Thyroid gland (tissue), 4 donors: ENCODE data around the gene OCA2. TPM values are rescaled to one million over a fixed set of nuclear protein-coding genes. Genes with fewer than 3 reads are reported as not detected.
A peak's percentile ranks its signal among the peaks of the same experiment; 100 is the strongest.

Source experiments
- DNase-seq, 2 donors: peaks; one replicate each; pipeline ENCODE4 v3.0.0-alpha.2; 2019
- H3K27ac ChIP-seq, 3 donors: fragments of 200-600 bp; sonication (generic); 1 replicate in 2 of 3; 2 replicates in 1 of 3; pipeline ENCODE4 v1.5.1; 2016 to 2019; ENCODE audit warnings: mild to moderate bottlenecking in 1 of 3, moderate library complexity in 1 of 3
- H3K27me3 ChIP-seq: fragments of 200-600 bp; sonication (generic); one replicate; pipeline ENCODE4 v1.5.1; 2019
- H3K36me3 ChIP-seq, 2 donors: fragments of 200-600 bp; sonication (generic); one replicate each; pipeline ENCODE4 v1.5.1; 2016 to 2019
- H3K4me1 ChIP-seq, 2 donors: fragments of 200-600 bp; sonication (generic); one replicate each; pipeline ENCODE4 v1.5.1; 2017 to 2019
- H3K4me3 ChIP-seq, 3 donors: fragments of 200-600 bp; sonication (generic); replicated peaks in 1 of 3; 1 replicate in 2 of 3; 2 replicates in 1 of 3; pipeline ENCODE4 v1.5.1; 2016; ENCODE audit warnings: mild to moderate bottlenecking in 1 of 3
- H3K9me3 ChIP-seq: fragments of 200-600 bp; sonication (generic); one replicate; pipeline ENCODE4 v1.5.1; 2017
- POLR2A ChIP-seq, 2 donors: fragments of 450-650 bp; IDR thresholded peaks; one replicate each; pipeline ENCODE4 v1.6.1; 2017; ENCODE audit warnings: antibody characterized with exemption in 2 of 2, mild to moderate bottlenecking in 2 of 2, moderate library complexity in 1 of 2
- WGBS, 2 donors: methylation state at CpG; one replicate each; pipeline ENCODE4 v1.1.5; 2017; 5-methylcytosine and 5-hydroxymethylcytosine counted together
- intact Hi-C: fragments of 100-400 bp; cut with DNase I; formaldehyde crosslinking; loops from one replicate; pipeline ENCODE4 v1.15.1; 2023
- total RNA-seq, 4 donors: library from RNA; depleted of rRNA; stranded (reverse); fragments of >200 nt; gene quantifications; one replicate each; pipeline ENCODE4 v1.2.3, GENCODE V29; 2016
- TF ChIP-seq, protein P1 (sequence below), 6 experiments: fragments of 200-600 bp in 3 of 6; fragments of 450-650 bp in 3 of 6; sonication (generic) in 3 of 6; IDR thresholded peaks; one replicate each; pipeline ENCODE4 v1.5.1; 2016 to 2019; ENCODE audit warnings: antibody characterized with exemption in 6 of 6, mild to moderate bottlenecking in 2 of 6, inconsistent platforms in 1 of 6, moderate library complexity in 1 of 6

Gene OCA2
- total RNA-seq, 4 donors from 2014 or later, result 5.5 to 20.5 (median 13.8) TPM

DNA sequence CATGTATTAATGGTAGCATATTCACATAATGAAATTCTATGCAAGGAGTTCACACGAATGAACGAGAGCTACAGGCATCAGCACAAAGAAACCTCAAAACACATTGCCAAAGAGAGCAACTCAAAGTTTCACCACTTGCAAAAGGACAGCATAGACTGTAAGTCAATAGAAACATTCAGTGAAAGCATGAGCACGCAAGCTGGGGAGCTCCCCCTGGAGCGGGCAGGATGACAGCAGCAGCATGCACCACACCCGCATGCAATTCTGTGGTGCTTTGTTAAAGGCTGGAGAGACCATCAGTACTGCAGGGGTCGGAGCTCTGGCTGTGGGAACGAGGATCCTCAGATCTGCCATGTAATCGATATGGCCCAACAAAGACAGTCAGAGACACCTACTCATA is 18.7 kb downstream of the OCA2 start:
- 85 to 87% methylated on average over 8 of the region's 8 CpGs for WGBS, 2 donors
- no peak for DNase-seq
- H3K36me3 ChIP-seq, result no peaks in the 10 kb centered on the region
- intact Hi-C loops, result loop anchor here (2.0 kb wide), 1 partner anchor 40 kb away; no protein-coding TSS in a partner anchor
- TF ChIP-seq POLR2A (IDR thresholded peaks at IDR 0.05), result no peak
- TF ChIP-seq, protein P1, sequence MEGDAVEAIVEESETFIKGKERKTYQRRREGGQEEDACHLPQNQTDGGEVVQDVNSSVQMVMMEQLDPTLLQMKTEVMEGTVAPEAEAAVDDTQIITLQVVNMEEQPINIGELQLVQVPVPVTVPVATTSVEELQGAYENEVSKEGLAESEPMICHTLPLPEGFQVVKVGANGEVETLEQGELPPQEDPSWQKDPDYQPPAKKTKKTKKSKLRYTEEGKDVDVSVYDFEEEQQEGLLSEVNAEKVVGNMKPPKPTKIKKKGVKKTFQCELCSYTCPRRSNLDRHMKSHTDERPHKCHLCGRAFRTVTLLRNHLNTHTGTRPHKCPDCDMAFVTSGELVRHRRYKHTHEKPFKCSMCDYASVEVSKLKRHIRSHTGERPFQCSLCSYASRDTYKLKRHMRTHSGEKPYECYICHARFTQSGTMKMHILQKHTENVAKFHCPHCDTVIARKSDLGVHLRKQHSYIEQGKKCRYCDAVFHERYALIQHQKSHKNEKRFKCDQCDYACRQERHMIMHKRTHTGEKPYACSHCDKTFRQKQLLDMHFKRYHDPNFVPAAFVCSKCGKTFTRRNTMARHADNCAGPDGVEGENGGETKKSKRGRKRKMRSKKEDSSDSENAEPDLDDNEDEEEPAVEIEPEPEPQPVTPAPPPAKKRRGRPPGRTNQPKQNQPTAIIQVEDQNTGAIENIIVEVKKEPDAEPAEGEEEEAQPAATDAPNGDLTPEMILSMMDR (IDR thresholded peaks at IDR 0.05), result no peak
- no peaks in the 10 kb centered on the region for H3K27me3 ChIP-seq
- H3K27ac ChIP-seq, result no peak overlapping the region
- no peaks in the 10 kb centered on the region for H3K9me3 ChIP-seq
- H3K4me1 ChIP-seq, result no peaks in the 10 kb centered on the region
- H3K4me3 ChIP-seq, result no peak overlapping the region

DNA sequence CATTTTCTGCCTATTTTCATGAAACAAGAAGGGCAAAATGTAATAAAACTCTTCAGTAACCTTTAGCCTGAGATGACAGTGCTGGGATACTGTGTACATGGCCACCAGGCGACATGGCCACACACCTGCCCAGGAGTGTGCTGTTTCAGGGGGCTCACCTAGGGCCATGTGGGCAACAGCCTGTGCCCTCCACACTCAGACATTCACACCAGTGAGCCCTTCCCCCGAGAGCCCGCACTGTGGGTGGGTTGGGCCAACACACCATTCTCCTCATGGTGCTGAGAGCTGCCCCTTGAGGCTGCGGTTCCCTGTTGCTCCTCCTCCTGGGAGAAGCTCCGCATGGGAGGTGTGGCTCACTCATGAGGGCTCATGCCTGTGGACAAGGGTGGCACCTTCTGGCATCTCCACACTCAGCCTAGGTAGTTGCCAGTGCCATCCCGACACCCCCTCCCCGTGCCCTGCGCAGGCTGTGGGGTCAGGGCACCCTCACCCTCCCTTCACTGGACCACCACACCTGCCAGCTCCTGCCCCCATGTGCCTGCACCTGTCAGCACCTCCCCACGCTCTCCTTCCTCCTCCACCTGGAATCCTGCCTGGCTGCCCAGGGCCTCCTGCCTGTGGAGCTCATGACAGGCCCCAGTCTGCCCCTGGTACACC is 19.7 kb downstream of the OCA2 start:
- Histone ChIP-seq H3K9me3 (no peaks in the 10 kb centered on the region), H3K27ac (no peak overlapping the region), H3K36me3 (no peaks in the 10 kb centered on the region), H3K4me1 (no peaks in the 10 kb centered on the region), H3K27me3 (no peaks in the 10 kb centered on the region), H3K4me3 (no peak overlapping the region)
- WGBS, 2 donors, result 89 to 90% methylated on average over 7 to 8 of the region's 9 CpGs
- intact Hi-C loops, result no loop called here
- no peak for DNase-seq
- no peak for TF ChIP-seq POLR2A (IDR thresholded peaks at IDR 0.05)
- TF ChIP-seq, protein P1 (IDR thresholded peaks at IDR 0.05), result no peak

DNA sequence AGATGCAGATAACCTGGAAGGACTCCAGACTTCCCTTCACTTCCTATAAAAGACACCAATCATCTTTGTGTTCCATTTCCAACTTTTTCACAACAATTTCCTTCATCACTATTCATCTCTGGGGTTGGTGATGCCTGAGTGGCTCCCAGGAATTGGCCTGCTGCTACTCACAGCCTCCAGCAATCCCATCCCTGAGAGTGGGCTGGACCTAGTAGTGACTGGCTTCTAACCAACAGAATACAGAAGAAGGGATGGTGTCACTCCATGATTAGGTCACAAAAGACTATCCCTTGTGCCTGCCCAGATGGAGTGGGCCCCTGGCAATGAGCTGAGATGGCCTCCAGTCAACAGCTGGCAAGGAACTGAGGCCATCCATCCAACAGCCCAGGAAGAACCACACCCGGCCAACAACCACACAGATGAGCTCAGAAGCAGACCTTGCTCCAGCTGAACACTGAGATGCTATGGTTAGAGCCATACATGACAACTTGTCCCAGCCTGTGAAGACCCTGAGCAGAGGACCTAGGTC is 20.9 kb downstream of the OCA2 start:
- intact Hi-C loops, result no loop called here
- H3K27me3 ChIP-seq, result no peaks in the 10 kb centered on the region
- H3K36me3 ChIP-seq, result no peaks in the 10 kb centered on the region
- TF ChIP-seq POLR2A (IDR thresholded peaks at IDR 0.05), result no peak
- TF ChIP-seq, protein P1 (IDR thresholded peaks at IDR 0.05), result no peak
- WGBS, 2 donors, result 71 to 80% methylated on average over 1 of the region's 1 CpG
- no peaks in the 10 kb centered on the region for H3K9me3 ChIP-seq
- H3K27ac ChIP-seq, result no peak overlapping the region
- DNase-seq, result peak in 1 of 2 donors; percentile 14
- no peaks in the 10 kb centered on the region for H3K4me1 ChIP-seq
- H3K4me3 ChIP-seq, result no peak overlapping the region

DNA sequence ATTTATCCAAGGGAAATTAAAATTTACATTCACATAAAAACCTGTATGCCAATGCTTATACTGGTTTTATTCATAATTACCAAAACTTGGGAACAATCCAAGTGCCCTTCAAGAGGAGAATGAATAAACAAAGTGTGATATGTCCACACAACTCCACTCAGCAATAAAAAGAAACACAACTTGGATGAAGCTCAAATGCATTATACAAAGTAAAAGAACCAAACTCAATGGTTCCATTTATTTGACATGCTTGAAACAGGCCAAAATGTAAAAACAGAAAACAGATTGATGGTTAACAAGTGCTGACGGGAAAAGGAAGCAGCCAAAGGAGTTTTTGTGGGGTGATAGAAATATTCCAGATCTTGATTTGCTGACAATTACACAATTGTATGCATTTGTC is 23.5 kb downstream of the OCA2 start:
- no peak for DNase-seq
- TF ChIP-seq POLR2A (IDR thresholded peaks at IDR 0.05), result no peak
- TF ChIP-seq, protein P1 (IDR thresholded peaks at IDR 0.05), result no peak
- WGBS, 2 donors, result 76 to 88% methylated on average over 1 of the region's 1 CpG
- Histone ChIP-seq H3K27me3 (no peaks in the 10 kb centered on the region), H3K27ac (no peak overlapping the region), H3K4me3 (no peak overlapping the region), H3K36me3 (no peaks in the 10 kb centered on the region), H3K9me3 (no peaks in the 10 kb centered on the region), H3K4me1 (no peaks in the 10 kb centered on the region)
- intact Hi-C loops, result no loop called here

DNA sequence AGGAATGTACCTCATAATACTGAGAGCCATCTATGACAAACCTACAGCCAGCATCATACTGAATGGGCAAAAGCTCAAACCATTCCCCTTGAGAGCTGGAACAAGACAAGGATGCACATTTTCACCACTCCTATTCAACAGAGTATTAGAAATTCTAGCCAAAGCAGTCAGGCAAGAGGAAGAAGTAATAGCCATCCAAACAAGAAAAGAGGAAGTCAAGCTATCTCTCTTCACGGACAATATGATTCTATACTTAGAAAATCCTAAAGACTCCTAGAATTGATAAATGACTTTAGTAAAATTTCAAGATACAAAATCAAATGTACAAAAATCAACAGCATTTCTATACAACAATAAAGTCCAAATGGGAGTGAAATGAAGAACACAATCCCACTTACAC is 30.2 kb downstream of the OCA2 start:
- WGBS, 2 donors, result 63 to 71% methylated on average over 1 of the region's 1 CpG
- no peak for TF ChIP-seq POLR2A (IDR thresholded peaks at IDR 0.05)
- TF ChIP-seq, protein P1 (IDR thresholded peaks at IDR 0.05), result no peak
- intact Hi-C loops, result no loop called here

More for the DNA sequence above, 30.2 kb downstream of the OCA2 start:
- H3K9me3 ChIP-seq, result no peaks in the 10 kb centered on the region
- H3K36me3 ChIP-seq, result no peaks in the 10 kb centered on the region
- H3K4me1 ChIP-seq, result no peaks in the 10 kb centered on the region
- no peak overlapping the region for H3K27ac ChIP-seq
- no peak for DNase-seq
- H3K27me3 ChIP-seq, result no peaks in the 10 kb centered on the region
- no peak overlapping the region for H3K4me3 ChIP-seq
